ENCODE measurements around the gene CACNA1G.

Gene CACNA1G

GRCh38 chr17:50533720-50534148 is 26.8 kb upstream of the CACNA1G start:
- DNase-seq (ENCODE audit: low read depth) = no peak

GRCh38 chr17:50534222-50534978 is 26.1 kb upstream of the CACNA1G start:
- peak; percentile 28 for DNase-seq (ENCODE audit: low read depth)

- no peak for DNase-seq (ENCODE audit: low read depth)
Observed at GRCh38 chr17:50534979-50535326, 25.6 kb upstream of the CACNA1G start.

- no peak for DNase-seq (ENCODE audit: low read depth)
Observed at GRCh38 chr17:50535407-50535806, 25.1 kb upstream of the CACNA1G start.

- no peak for DNase-seq (ENCODE audit: low read depth)
Observed at GRCh38 chr17:50536683-50537646, 23.6 kb upstream of the CACNA1G start.

- no peak for DNase-seq (ENCODE audit: low read depth)
Observed at GRCh38 chr17:50537721-50538548, 22.6 kb upstream of the CACNA1G start.

- no peak for DNase-seq (ENCODE audit: low read depth)
Observed at GRCh38 chr17:50538549-50539410, 21.7 kb upstream of the CACNA1G start.

GRCh38 chr17:50539762-50540559 is 20.6 kb upstream of the CACNA1G start:
- no peak for DNase-seq (ENCODE audit: low read depth)

GRCh38 chr17:50540560-50541401 is 19.7 kb upstream of the CACNA1G start:
- no peak for DNase-seq (ENCODE audit: low read depth)

GRCh38 chr17:50541402-50541715 is 19.2 kb upstream of the CACNA1G start:
- DNase-seq (ENCODE audit: low read depth) = no peak

GRCh38 chr17:50541716-50542688 is 18.5 kb upstream of the CACNA1G start:
- DNase-seq (ENCODE audit: low read depth) = peak; percentile 84

GRCh38 chr17:50542795-50543774 is 17.4 kb upstream of the CACNA1G start:
- no peak for DNase-seq (ENCODE audit: low read depth)

- DNase-seq (ENCODE audit: low read depth) = no peak
Observed at GRCh38 chr17:50544516-50544915, 16.0 kb upstream of the CACNA1G start.

GRCh38 chr17:50545311-50545710 is 15.2 kb upstream of the CACNA1G start:
- DNase-seq (ENCODE audit: low read depth) = no peak

GRCh38 chr17:50546701-50547034 is 13.8 kb upstream of the CACNA1G start:
- no peak for DNase-seq (ENCODE audit: low read depth)

GRCh38 chr17:50547035-50547735 is 13.3 kb upstream of the CACNA1G start, which contains the start of gene SPATA20:
Gene SPATA20 (plus strand): TSS chr17:50547174. CDS start chr17:50547209, 35 bp downstream.
- DNase-seq (ENCODE audit: low read depth) = peak; percentile 87

- DNase-seq (ENCODE audit: low read depth) = no peak
Observed at GRCh38 chr17:50547736-50548083, 12.8 kb upstream of the CACNA1G start.

Measured in activated T-cell treated with anti-CD3 and anti-CD28 coated beads for 48 hours (primary cell).